WERI-Rb-1 (cell line): Measurements from ENCODE around the gene IL1RAPL1.

Experiments
- DNase-seq: peaks from one replicate; pipeline ENCODE4 v3.0.0-alpha.2; 2020
- H3K27ac ChIP-seq: fragments of 250-450 bp; sonication (Bioruptor Pico); 2 replicates; pipeline ENCODE4 v1.5.1; 2020; ENCODE audit warnings: mild to moderate bottlenecking, moderate library complexity
- H3K27me3 ChIP-seq: fragments of 250-450 bp; sonication (Bioruptor Pico); 2 replicates; pipeline ENCODE4 v1.5.1; 2021; ENCODE audit warnings: mild to moderate bottlenecking, low read depth, moderate library complexity; ENCODE audit not compliant: insufficient read depth, severe bottlenecking
- H3K36me3 ChIP-seq: fragments of 250-450 bp; sonication (Bioruptor Pico); 2 replicates; pipeline ENCODE4 v1.5.1; 2020; ENCODE audit warnings: mild to moderate bottlenecking, moderate library complexity
- H3K4me3 ChIP-seq: 2 replicates; pipeline ENCODE4 v1.5.1; 2011; ENCODE audit warnings: low read depth, mild to moderate bottlenecking, control low read depth, low read length
- H3K9me3 ChIP-seq: fragments of 250-450 bp; sonication (Bioruptor Pico); 2 replicates; pipeline ENCODE4 v1.5.1; 2021; ENCODE audit warnings: mild to moderate bottlenecking, moderate library complexity; ENCODE audit not compliant: severe bottlenecking
- TF ChIP-seq, protein P1 (sequence below): IDR thresholded peaks from 2 replicates; pipeline ENCODE4 v1.5.1; 2011; ENCODE audit warnings: low read depth, mild to moderate bottlenecking, control low read depth, inconsistent platforms, low read length

The IL1RAPL1 gene

DNA sequence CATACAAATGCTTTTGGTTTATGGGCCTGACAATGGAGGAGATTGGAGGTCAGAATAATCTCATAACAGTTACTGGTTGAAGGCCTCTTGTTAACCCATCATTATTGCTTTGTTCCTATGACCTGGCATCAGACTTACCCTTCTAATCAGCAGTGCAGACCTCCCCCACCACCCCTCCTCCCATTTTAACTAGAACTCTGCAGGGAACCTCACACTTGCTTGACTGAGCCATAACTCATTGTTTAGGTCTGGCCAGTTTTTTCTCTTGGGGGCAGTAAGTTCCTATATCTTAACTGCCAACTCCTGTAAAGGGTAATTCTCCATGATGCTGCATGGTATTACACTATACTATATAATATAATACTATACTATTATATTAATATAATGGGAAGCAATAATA is 609.3 kb downstream of the IL1RAPL1 start:
- TF ChIP-seq, protein P1, sequence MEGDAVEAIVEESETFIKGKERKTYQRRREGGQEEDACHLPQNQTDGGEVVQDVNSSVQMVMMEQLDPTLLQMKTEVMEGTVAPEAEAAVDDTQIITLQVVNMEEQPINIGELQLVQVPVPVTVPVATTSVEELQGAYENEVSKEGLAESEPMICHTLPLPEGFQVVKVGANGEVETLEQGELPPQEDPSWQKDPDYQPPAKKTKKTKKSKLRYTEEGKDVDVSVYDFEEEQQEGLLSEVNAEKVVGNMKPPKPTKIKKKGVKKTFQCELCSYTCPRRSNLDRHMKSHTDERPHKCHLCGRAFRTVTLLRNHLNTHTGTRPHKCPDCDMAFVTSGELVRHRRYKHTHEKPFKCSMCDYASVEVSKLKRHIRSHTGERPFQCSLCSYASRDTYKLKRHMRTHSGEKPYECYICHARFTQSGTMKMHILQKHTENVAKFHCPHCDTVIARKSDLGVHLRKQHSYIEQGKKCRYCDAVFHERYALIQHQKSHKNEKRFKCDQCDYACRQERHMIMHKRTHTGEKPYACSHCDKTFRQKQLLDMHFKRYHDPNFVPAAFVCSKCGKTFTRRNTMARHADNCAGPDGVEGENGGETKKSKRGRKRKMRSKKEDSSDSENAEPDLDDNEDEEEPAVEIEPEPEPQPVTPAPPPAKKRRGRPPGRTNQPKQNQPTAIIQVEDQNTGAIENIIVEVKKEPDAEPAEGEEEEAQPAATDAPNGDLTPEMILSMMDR, result no peak
- Histone ChIP-seq H3K36me3 (no peaks in the 10 kb centered on the region), H3K27ac (no peak overlapping the region), H3K27me3 (no peaks in the 10 kb centered on the region), H3K9me3 (no peaks in the 10 kb centered on the region), H3K4me3 (no peak overlapping the region)
- DNase-seq, result no peak

DNA sequence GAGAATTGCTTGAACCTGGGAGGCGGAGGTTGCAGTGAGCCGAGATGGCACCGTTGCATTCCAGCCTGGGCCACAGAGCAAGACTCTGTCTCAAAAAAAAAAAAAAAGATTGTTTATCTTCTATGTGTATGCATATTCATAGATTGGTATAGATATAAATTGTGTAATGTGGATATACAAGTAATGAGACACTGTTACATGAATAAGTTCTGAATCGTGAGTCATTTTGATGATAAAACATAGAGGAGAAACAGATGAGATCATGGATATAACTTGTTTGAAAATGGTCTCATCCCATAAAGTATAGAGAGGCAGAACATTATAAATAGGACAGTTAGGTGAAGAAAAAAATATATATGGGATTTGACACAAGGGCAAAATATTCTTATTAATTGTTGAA is 628.0 kb downstream of the IL1RAPL1 start:
- Histone ChIP-seq H3K27me3 (no peaks in the 10 kb centered on the region), H3K27ac (no peak overlapping the region), H3K9me3 (no peaks in the 10 kb centered on the region), H3K4me3 (no peak overlapping the region), H3K36me3 (no peaks in the 10 kb centered on the region)
- TF ChIP-seq, protein P1, result no peak
- DNase-seq, result no peak

DNA sequence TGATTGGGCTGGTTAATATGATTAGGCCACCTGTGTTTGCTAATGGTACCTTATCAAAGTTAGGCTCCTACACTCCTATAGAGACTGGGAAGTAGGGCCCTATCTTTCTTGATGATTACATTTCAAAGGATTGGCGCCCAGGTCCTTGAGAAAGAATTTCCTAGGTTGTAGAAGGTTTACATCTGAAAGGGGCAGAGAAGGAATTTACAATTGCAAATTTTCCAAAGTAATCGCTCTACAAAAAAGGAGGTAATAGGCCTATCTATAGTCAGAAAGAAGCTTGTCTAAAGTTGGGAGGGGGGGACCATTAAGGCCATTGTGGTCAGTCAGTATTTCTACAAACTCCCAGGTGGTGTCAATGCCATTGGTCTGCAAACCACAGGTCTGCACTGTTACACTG is 638.4 kb downstream of the IL1RAPL1 start:
- DNase-seq, result no peak
- no peak overlapping the region for H3K27ac ChIP-seq
- peaks cover 6% of the 10 kb centered on the region for H3K27me3 ChIP-seq

DNA sequence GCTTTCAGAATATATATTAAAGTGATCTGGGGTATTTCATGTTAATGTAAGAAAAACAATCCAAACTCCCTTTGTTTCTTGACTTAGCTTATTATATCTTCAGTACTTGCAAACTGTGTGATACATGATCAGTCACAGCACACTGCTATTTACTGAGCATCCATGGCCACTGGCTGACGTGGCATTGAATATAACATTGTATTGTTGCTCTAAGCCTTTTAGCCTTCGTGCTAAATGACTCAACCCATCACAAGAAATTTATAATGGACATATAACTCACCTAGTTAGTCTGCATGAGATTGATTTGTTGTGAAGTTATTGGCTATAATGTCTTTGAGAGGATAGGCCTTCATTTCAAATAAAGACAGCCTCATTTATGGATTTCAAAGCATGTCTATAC is 642.6 kb downstream of the IL1RAPL1 start:
- H3K36me3 ChIP-seq, result no peaks in the 10 kb centered on the region
- TF ChIP-seq, protein P1, result no peak
- peaks cover 3% of the 10 kb centered on the region for H3K27me3 ChIP-seq
- no peaks in the 10 kb centered on the region for H3K9me3 ChIP-seq
- DNase-seq, result no peak
- no peak overlapping the region for H3K27ac ChIP-seq
- no peak overlapping the region for H3K4me3 ChIP-seq

More for the DNA sequence above, 638.4 kb downstream of the IL1RAPL1 start:
- Histone ChIP-seq H3K4me3 (no peak overlapping the region), H3K9me3 (no peaks in the 10 kb centered on the region), H3K36me3 (no peaks in the 10 kb centered on the region)
- TF ChIP-seq, protein P1, result no peak

DNA sequence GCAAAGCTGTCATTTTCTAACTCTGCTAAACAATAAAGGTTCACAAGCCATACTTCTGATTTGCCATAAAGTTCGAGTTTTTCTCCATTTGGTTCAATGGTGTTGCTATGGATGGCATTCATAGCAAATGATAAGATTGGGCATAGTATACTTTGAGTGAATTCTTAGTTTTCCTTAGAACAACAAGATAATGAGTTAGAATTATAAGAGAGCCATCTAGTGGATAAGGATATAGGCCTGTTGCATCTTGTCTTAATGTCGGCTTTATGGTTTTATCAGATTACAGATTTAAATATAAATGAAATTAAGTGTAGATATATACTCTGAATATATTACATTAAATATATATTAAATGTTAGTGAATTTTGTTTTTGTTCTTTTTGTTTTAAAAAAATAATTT is 644.6 kb downstream of the IL1RAPL1 start:
- no peaks in the 10 kb centered on the region for H3K36me3 ChIP-seq
- no peaks in the 10 kb centered on the region for H3K27me3 ChIP-seq
- no peaks in the 10 kb centered on the region for H3K9me3 ChIP-seq
- H3K27ac ChIP-seq, result no peak overlapping the region
- TF ChIP-seq, protein P1, result no peak
- no peak overlapping the region for H3K4me3 ChIP-seq
- DNase-seq, result no peak

DNA sequence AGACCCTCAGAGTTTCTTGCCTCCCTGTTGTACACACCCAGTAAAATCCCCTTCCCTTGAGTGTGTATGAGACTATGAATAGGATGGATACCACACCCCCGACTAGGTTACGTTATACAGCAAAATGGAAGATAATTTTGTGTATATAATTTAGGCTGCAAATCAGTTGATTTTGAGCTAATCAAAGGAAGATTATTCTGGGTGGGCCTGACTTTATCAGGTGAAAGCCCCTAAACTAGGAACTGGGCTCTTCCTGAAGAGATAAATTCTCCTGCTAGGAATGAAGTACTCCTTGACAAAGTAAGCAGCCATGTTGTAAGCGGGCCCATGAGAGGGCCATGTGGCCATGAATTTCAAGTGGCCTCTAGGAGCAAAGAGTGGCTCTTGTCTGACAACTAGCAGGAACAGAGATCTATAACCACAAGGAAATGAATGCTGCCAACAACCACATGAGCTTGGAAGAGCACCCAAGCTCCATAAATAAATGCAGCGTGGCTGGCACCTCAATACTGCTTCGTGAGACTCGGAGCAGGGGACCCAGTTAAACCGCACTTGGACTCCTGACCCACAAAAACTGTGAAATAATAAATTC is 646.4 kb downstream of the IL1RAPL1 start:
- DNase-seq, result no peak
- H3K9me3 ChIP-seq, result no peaks in the 10 kb centered on the region
- H3K36me3 ChIP-seq, result no peaks in the 10 kb centered on the region
- no peak overlapping the region for H3K27ac ChIP-seq
- no peak overlapping the region for H3K4me3 ChIP-seq
- TF ChIP-seq, protein P1, result no peak
- no peaks in the 10 kb centered on the region for H3K27me3 ChIP-seq
